Fibroblast of lung (primary cell): ENCODE data around the gene CBY3. TPM values are rescaled to one million over a fixed set of nuclear protein-coding genes. Genes with fewer than 3 reads are reported as not detected.

ENCODE experiments used
- DNase-seq, 2 donors: peaks; one replicate each; pipeline versions ENCODE4 v3.0.0 to v3.0.0-alpha.2; 2010; ENCODE audit warnings: low read depth in 2 of 2
- H2AFZ ChIP-seq: 2 replicates; pipeline ENCODE4 v1.5.1; 2012; ENCODE audit warnings: low read length, control low read depth, inconsistent platforms
- H3K27ac ChIP-seq: 2 replicates; pipeline ENCODE4 v1.5.1; 2011; ENCODE audit warnings: low read length, control low read depth; ENCODE audit not compliant: insufficient read depth
- H3K27me3 ChIP-seq: 2 replicates; pipeline ENCODE4 v1.5.1; 2011; ENCODE audit warnings: mild to moderate bottlenecking, low read length; ENCODE audit not compliant: control insufficient read depth, insufficient read depth
- H3K36me3 ChIP-seq: 2 replicates; pipeline ENCODE4 v1.5.1; 2011; ENCODE audit warnings: low read length; ENCODE audit not compliant: control insufficient read depth, insufficient read depth
- H3K4me1 ChIP-seq: 2 replicates; pipeline ENCODE4 v1.5.1; 2011; ENCODE audit warnings: low read length; ENCODE audit not compliant: control insufficient read depth, insufficient read depth; ENCODE audit errors: extremely low read depth
- H3K4me2 ChIP-seq: 2 replicates; pipeline ENCODE4 v1.5.1; 2011; ENCODE audit warnings: low read length, control low read depth; ENCODE audit not compliant: insufficient read depth; ENCODE audit errors: extremely low read depth
- H3K4me3 ChIP-seq, 4 experiments: fragments of 200-600 bp in 1 of 4; sonication (generic) in 1 of 4; replicated peaks in 1 of 4; 2 replicates each; pipeline ENCODE4 v1.5.1; 2011 to 2016; ENCODE audit warnings: low read length in 4 of 4, low read depth in 3 of 4, mild to moderate bottlenecking in 3 of 4, control low read depth in 2 of 4, inconsistent platforms in 1 of 4, mixed read lengths in 1 of 4; ENCODE audit not compliant: insufficient read depth in 1 of 4; ENCODE audit errors: control extremely low read depth in 1 of 4
- H3K79me2 ChIP-seq: 2 replicates; pipeline ENCODE4 v1.5.1; 2012; ENCODE audit warnings: mild to moderate bottlenecking, low read length, inconsistent platforms; ENCODE audit not compliant: control insufficient read depth, insufficient read depth
- H3K9ac ChIP-seq: 2 replicates; pipeline ENCODE4 v1.5.1; 2011; ENCODE audit warnings: mild to moderate bottlenecking, low read length, control low read depth; ENCODE audit not compliant: insufficient read depth
- H3K9me3 ChIP-seq: 2 replicates; pipeline ENCODE4 v1.5.1; 2012; ENCODE audit warnings: low read depth, low read length; ENCODE audit not compliant: control insufficient read depth, insufficient read depth
- H4K20me1 ChIP-seq: 2 replicates; pipeline ENCODE4 v1.5.1; 2011; ENCODE audit warnings: low read length; ENCODE audit not compliant: control insufficient read depth, insufficient read depth; ENCODE audit errors: extremely low read depth
- EZH2 ChIP-seq: IDR thresholded peaks from 2 replicates; pipeline ENCODE4 v1.5.1; 2012; ENCODE audit warnings: low read length, control low read depth, mild to moderate bottlenecking; ENCODE audit errors: missing control alignments
- polyA plus RNA-seq, 2 donors: library from polyadenylated mRNA; depleted of rRNA in 1 of 2; stranded (reverse) in 1 of 2; unstranded in 1 of 2; fragments of >200 nt; gene quantifications; 2 replicates each; pipeline ENCODE4 v1.2.1, GENCODE V29; 2011 to 2012; ENCODE audit warnings: missing spikeins in 1 of 2
- total RNA-seq: library from RNA; depleted of rRNA; stranded (reverse); fragments of >200 nt; gene quantifications from 2 replicates; pipeline ENCODE4 v1.2.1, GENCODE V29; 2014
- TF ChIP-seq, protein P1 (sequence below), 2 donors: IDR thresholded peaks in 1 of 2; conservative IDR thresholded peaks in 1 of 2; 1 replicate in 1 of 2; 2 replicates in 1 of 2; pipeline ENCODE4 v1.5.1; 2011 to 2012; ENCODE audit warnings: low read length in 2 of 2, control low read depth in 1 of 2, inconsistent platforms in 1 of 2, low read depth in 1 of 2, mild to moderate bottlenecking in 1 of 2

Gene CBY3
- total and polyA plus RNA-seq, 2 donors (not counting 1 experiment from before 2014, with no cell fraction given), result not detected

DNA sequence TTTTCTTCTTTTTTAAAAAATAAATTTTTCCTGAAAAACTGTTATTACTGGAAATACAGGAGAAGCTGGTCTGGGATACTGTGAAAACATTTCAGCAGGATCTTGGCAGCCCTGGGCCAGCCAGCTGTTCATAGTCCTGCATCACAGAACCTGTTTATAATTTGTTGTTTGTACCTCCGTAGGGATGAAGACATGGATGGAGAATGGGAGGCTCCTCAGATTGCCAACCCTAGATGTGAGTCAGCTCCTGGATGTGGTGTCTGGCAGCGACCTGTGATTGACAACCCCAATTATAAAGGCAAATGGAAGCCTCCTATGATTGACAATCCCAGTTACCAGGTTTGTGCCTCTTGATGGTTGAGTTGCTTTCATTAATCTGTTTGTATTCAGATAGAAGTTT is 39.4 kb upstream of the CBY3 start:
- Histone ChIP-seq H3K79me2 (peaks cover 10% of the 10 kb centered on the region), H3K36me3 (peaks cover 21% of the 10 kb centered on the region)
- peak in 1 of 2 donors; percentile 15 for DNase-seq

DNA sequence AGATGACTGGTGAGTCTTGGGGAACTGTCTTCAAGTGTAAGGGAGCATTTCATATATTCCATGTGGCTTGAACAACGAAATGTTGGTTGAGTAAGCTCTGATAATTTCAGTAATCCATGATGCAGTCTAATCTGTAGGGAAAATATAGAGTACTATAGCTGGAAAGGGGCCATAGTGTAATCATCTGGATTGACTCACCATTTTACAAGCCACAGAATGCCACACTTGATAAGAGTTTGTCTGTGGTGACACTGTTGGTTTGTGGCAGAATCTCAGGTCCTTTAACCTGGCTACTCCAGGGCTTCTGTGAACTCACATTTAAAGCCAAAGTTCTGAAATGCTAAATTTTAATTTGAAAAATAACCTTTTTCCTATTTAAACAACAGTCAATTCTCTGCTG is 35.5 kb upstream of the CBY3 start:
- no peak overlapping the region for H3K27ac ChIP-seq
- H2AFZ ChIP-seq, result no peak overlapping the region
- no peak for TF ChIP-seq EZH2
- TF ChIP-seq, protein P1, sequence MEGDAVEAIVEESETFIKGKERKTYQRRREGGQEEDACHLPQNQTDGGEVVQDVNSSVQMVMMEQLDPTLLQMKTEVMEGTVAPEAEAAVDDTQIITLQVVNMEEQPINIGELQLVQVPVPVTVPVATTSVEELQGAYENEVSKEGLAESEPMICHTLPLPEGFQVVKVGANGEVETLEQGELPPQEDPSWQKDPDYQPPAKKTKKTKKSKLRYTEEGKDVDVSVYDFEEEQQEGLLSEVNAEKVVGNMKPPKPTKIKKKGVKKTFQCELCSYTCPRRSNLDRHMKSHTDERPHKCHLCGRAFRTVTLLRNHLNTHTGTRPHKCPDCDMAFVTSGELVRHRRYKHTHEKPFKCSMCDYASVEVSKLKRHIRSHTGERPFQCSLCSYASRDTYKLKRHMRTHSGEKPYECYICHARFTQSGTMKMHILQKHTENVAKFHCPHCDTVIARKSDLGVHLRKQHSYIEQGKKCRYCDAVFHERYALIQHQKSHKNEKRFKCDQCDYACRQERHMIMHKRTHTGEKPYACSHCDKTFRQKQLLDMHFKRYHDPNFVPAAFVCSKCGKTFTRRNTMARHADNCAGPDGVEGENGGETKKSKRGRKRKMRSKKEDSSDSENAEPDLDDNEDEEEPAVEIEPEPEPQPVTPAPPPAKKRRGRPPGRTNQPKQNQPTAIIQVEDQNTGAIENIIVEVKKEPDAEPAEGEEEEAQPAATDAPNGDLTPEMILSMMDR (conservative IDR thresholded peaks at IDR 0.05 in 1 of 2, IDR thresholded peaks at IDR 0.05 in 1 of 2; ENCODE audit: low read depth in 1 of 2, low read length in 2 of 2), result no peak
- no peak overlapping the region for H3K4me3 ChIP-seq
- H3K4me2 ChIP-seq, result no peak overlapping the region
- H3K27me3 ChIP-seq, result no peaks in the 10 kb centered on the region
- H4K20me1 ChIP-seq, result no peaks in the 10 kb centered on the region
- H3K36me3 ChIP-seq, result peaks cover 14% of the 10 kb centered on the region
- DNase-seq, result peak in 1 of 2 donors; percentile 11
- peaks cover 2% of the 10 kb centered on the region for H3K4me1 ChIP-seq
- H3K9ac ChIP-seq, result no peak overlapping the region
- no peaks in the 10 kb centered on the region for H3K9me3 ChIP-seq
- H3K79me2 ChIP-seq, result peaks cover 8% of the 10 kb centered on the region

More for the DNA sequence above, 39.4 kb upstream of the CBY3 start:
- Histone ChIP-seq H3K4me2 (no peak overlapping the region), H2AFZ (no peak overlapping the region), H3K9me3 (no peaks in the 10 kb centered on the region), H3K9ac (no peak overlapping the region), H3K27ac (no peak overlapping the region), H3K27me3 (no peaks in the 10 kb centered on the region), H4K20me1 (no peaks in the 10 kb centered on the region), H3K4me3 (no peak overlapping the region), H3K4me1 (peaks cover 2% of the 10 kb centered on the region)
- no peak for TF ChIP-seq EZH2
- TF ChIP-seq, protein P1 (conservative IDR thresholded peaks at IDR 0.05 in 1 of 2, IDR thresholded peaks at IDR 0.05 in 1 of 2; ENCODE audit: low read depth in 1 of 2, low read length in 2 of 2), result no peak

DNA sequence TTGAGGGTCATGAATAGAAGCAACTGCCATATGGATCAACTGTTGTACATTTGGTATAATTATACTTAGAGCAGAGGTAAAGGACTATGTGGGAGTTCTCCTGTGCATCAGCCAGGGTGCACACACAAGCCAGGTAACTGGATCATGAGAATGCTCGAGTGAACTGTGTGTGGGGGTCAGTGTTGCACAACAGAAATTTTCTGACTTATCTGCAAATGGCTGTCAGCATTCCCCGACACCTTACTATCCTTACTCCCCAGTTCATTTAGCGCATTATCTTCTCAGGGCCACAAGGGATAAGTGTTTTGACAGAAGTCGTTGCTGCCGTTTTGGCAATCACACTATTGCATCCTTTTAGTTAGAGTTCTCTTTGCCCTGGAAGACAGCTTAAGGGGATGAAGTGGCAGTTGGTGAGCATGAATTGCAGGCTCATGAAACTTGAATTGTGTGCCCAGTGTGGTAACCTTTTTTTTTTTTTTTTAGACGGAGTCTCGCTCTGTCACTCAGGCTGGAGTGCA is 19.6 kb upstream of the CBY3 start:
- Histone ChIP-seq H3K36me3 (peaks cover 10% of the 10 kb centered on the region), H3K9me3 (no peaks in the 10 kb centered on the region), H3K4me2 (peak overlapping the region; percentile 97), H3K27me3 (no peaks in the 10 kb centered on the region), H3K9ac (no peak overlapping the region), H2AFZ (no peak overlapping the region), H3K79me2 (peaks cover 65% of the 10 kb centered on the region), H3K4me3 (peak overlapping the region; percentile 68 to 92 (median 84)), H3K4me1 (peaks cover 2% of the 10 kb centered on the region), H3K27ac (peak overlapping the region; percentile 91), H4K20me1 (peaks cover 1% of the 10 kb centered on the region)
- TF ChIP-seq, protein P1 (conservative IDR thresholded peaks at IDR 0.05 in 1 of 2, IDR thresholded peaks at IDR 0.05 in 1 of 2; ENCODE audit: low read depth in 1 of 2, low read length in 2 of 2), result no peak
- TF ChIP-seq EZH2, result no peak
- peak; percentile 7 to 28 for DNase-seq
